CD14-positive monocyte (primary cell): Measurements from ENCODE around the gene CGB5. TPM values are rescaled to one million over a fixed set of nuclear protein-coding genes. Genes with fewer than 3 reads are reported as not detected.
"Not testable (repeated sequence)": the region's sequence is repeated elsewhere in the genome, so short reads cannot be mapped to it uniquely, and the experiment has no call there.

Experiments used
- DNase-seq, 3 donors: peaks; one replicate each; pipeline ENCODE4 v3.0.0-alpha.2; 2011 to 2022
- H2AFZ ChIP-seq: 2 replicates; pipeline ENCODE4 v1.6.0; 2012; ENCODE audit warnings: mild to moderate bottlenecking, low read depth, low read length, inconsistent platforms; ENCODE audit not compliant: insufficient read depth, poor library complexity, severe bottlenecking
- H3K27ac ChIP-seq, 2 donors: 1 replicate in 1 of 2; 2 replicates in 1 of 2; pipeline ENCODE4 v1.5.1; 2012 to 2013; ENCODE audit warnings: low read length in 2 of 2, control low read depth in 1 of 2, inconsistent platforms in 1 of 2, low read depth in 1 of 2, mild to moderate bottlenecking in 1 of 2
- H3K27me3 ChIP-seq, 2 donors: one replicate each; pipeline versions ENCODE4 v1.6.0 to v1.6.1; 2011 to 2013; ENCODE audit warnings: low read length in 2 of 2; ENCODE audit not compliant: control insufficient read depth in 2 of 2, insufficient read depth in 2 of 2
- H3K36me3 ChIP-seq, 2 donors: replicated peaks in 1 of 2; 1 replicate in 1 of 2; 2 replicates in 1 of 2; pipeline versions ENCODE4 v1.5.1 to v1.6.1; 2012 to 2013; ENCODE audit warnings: low read length in 2 of 2, control low read depth in 1 of 2, inconsistent platforms in 1 of 2, mild to moderate bottlenecking in 1 of 2; ENCODE audit not compliant: insufficient read depth in 2 of 2, control insufficient read depth in 1 of 2
- H3K4me1 ChIP-seq, 2 donors: 1 replicate in 1 of 2; 2 replicates in 1 of 2; pipeline versions ENCODE4 v1.5.1 to v1.6.1; 2012 to 2013; ENCODE audit warnings: low read length in 2 of 2, control low read depth in 1 of 2, inconsistent platforms in 1 of 2, mild to moderate bottlenecking in 1 of 2, moderate library complexity in 1 of 2; ENCODE audit not compliant: insufficient read depth in 2 of 2, control insufficient read depth in 1 of 2
- H3K4me2 ChIP-seq: replicated peaks from 2 replicates; pipeline ENCODE3; 2012; ENCODE audit warnings: low read length, moderate library complexity, mild to moderate bottlenecking; ENCODE audit not compliant: poor library complexity, severe bottlenecking; ENCODE audit errors: extremely low read depth
- H3K4me3 ChIP-seq, 3 experiments: fragments of 200-600 bp in 1 of 3; sonication (generic) in 1 of 3; replicated peaks in 1 of 3; 1 replicate in 2 of 3; 2 replicates in 1 of 3; pipeline ENCODE4 v1.5.1; 2011 to 2013; ENCODE audit warnings: low read length in 3 of 3, mild to moderate bottlenecking in 3 of 3, control low read depth in 2 of 3, low read depth in 2 of 3, inconsistent platforms in 1 of 3, moderate library complexity in 1 of 3
- H3K79me2 ChIP-seq: 2 replicates; pipeline ENCODE4 v1.6.0; 2012; ENCODE audit warnings: mild to moderate bottlenecking, control low read depth, inconsistent platforms, low read length, moderate library complexity; ENCODE audit not compliant: insufficient read depth
- H3K9ac ChIP-seq: 2 replicates; pipeline ENCODE4 v1.6.0; 2017; ENCODE audit warnings: low read length, mild to moderate bottlenecking; ENCODE audit not compliant: insufficient read depth, poor library complexity, severe bottlenecking
- H3K9me3 ChIP-seq, 2 donors: replicated peaks in 1 of 2; 1 replicate in 1 of 2; 2 replicates in 1 of 2; pipeline versions ENCODE4 v1.5.1 to v1.6.1; 2012 to 2013; ENCODE audit warnings: low read length in 2 of 2, control low read depth in 1 of 2; ENCODE audit not compliant: control insufficient read depth in 1 of 2, insufficient read depth in 1 of 2
- H4K20me1 ChIP-seq: 2 replicates; pipeline ENCODE4 v1.6.0; 2012; ENCODE audit warnings: mild to moderate bottlenecking, low read length, control low read depth, moderate library complexity; ENCODE audit not compliant: insufficient read depth
- H3K27ac Mint-ChIP-seq, 7 donors: one replicate each; pipeline ENCODE4 v1.8.0; 2020; ENCODE audit warnings: mild to moderate bottlenecking in 7 of 7, mixed read lengths in 7 of 7, moderate library complexity in 6 of 7, inconsistent platforms in 2 of 7
- H3K27me3 Mint-ChIP-seq, 3 donors: one replicate each; pipeline ENCODE4 v1.8.0; 2021 to 2022; ENCODE audit warnings: low read depth in 3 of 3, mild to moderate bottlenecking in 3 of 3, mixed read lengths in 3 of 3, moderate library complexity in 3 of 3, inconsistent platforms in 1 of 3
- H3K36me3 Mint-ChIP-seq, 2 donors: one replicate each; pipeline ENCODE4 v1.8.0; 2020; ENCODE audit warnings: mixed read lengths in 2 of 2, inconsistent platforms in 1 of 2, mild to moderate bottlenecking in 1 of 2
- H3K4me1 Mint-ChIP-seq: one replicate; pipeline ENCODE4 v1.8.0; 2020; ENCODE audit warnings: mild to moderate bottlenecking, mixed read lengths
- H3K4me3 Mint-ChIP-seq, 2 donors: one replicate each; pipeline ENCODE4 v1.8.0; 2020; ENCODE audit warnings: mild to moderate bottlenecking in 2 of 2, mixed read lengths in 2 of 2, moderate library complexity in 1 of 2
- H3K9me3 Mint-ChIP-seq, 7 donors: one replicate each; pipeline ENCODE4 v1.8.0; 2020 to 2022; ENCODE audit warnings: mixed read lengths in 7 of 7, mild to moderate bottlenecking in 6 of 7, moderate library complexity in 6 of 7, inconsistent platforms in 2 of 7
- WGBS: methylation state at CpG from one replicate; pipeline ENCODE4 v1.1.5; 2013; ENCODE audit warnings: missing lambda C conversion rate; ENCODE audit not compliant: insufficient coverage; 5-methylcytosine and 5-hydroxymethylcytosine counted together
- intact Hi-C, 2 donors: fragments of 100-400 bp; cut with micrococcal nuclease; formaldehyde crosslinking; loops; one replicate each; pipeline versions ENCODE4 v1.15.0 to v1.15.1; 2023
- polyA plus RNA-seq, 3 donors: library from polyadenylated mRNA; depleted of rRNA in 1 of 3; unstranded in 2 of 3; stranded (reverse) in 1 of 3; fragments of 300-500 nt in 2 of 3; fragments of >200 nt in 1 of 3; fragmentation: Illumina TruSeq in 2 of 3; gene quantifications; 1 replicate in 2 of 3; 2 replicates in 1 of 3; pipeline ENCODE4 v1.2.3, GENCODE V29; 2012 to 2021

Gene CGB5
- polyA plus RNA-seq, 3 donors = not detected

DNA sequence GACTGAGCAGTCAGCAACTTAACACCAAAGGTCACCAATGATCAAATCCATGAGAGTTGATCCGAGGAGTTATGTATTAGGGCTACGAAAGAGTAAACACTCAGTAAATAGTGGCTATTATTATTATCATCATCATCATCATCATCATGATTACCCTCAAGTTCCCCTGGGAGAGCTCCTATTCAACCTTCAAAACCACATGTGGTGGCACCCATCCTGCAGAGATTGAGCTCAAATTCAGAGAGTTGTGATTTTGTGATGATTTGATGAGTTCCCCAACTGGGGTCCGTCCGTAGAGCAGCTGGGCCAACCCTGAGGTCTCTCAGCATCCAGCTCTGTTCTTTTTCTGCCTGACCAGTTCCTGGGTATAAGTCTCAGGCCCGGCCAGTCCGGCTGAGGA is 18.6 kb upstream of the CGB5 start:
- DNase-seq, H3K4me3 Mint-ChIP-seq, H3K9me3 Mint-ChIP-seq, H2AFZ ChIP-seq, H3K9me3 ChIP-seq, H3K4me2 ChIP-seq, H4K20me1 ChIP-seq, H3K4me1 Mint-ChIP-seq, H3K79me2 ChIP-seq, H3K4me3 ChIP-seq, H3K27ac ChIP-seq, H3K36me3 ChIP-seq, intact Hi-C loops, H3K27ac Mint-ChIP-seq, H3K9ac ChIP-seq, H3K36me3 Mint-ChIP-seq, H3K4me1 ChIP-seq: not testable (repeated sequence)
- no CpG with 5 or more reads among the region's 6 CpGs for WGBS
- peaks cover 17 to 26% (median 20%) of the 10 kb centered on the region in 3 donors for H3K27me3 Mint-ChIP-seq
- H3K27me3 ChIP-seq = peaks cover 5 to 18% of the 10 kb centered on the region in 2 donors

GRCh38 chr19:49025599-49025998 is 18.0 kb upstream of the CGB5 start:
- H4K20me1 ChIP-seq, H2AFZ ChIP-seq, H3K36me3 Mint-ChIP-seq, H3K9me3 Mint-ChIP-seq, H3K9me3 ChIP-seq, intact Hi-C loops, H3K9ac ChIP-seq, H3K4me3 ChIP-seq, H3K4me1 ChIP-seq, H3K4me1 Mint-ChIP-seq, H3K4me2 ChIP-seq, DNase-seq, H3K27ac Mint-ChIP-seq, H3K4me3 Mint-ChIP-seq, H3K36me3 ChIP-seq, H3K27ac ChIP-seq, H3K79me2 ChIP-seq: not testable (repeated sequence)
- peaks cover 12 to 21% (median 15%) of the 10 kb centered on the region in 3 donors for H3K27me3 Mint-ChIP-seq
- H3K27me3 ChIP-seq = peaks cover 3 to 13% of the 10 kb centered on the region in 2 donors
- WGBS = 92% methylated on average over 9 of the region's 23 CpGs

DNA sequence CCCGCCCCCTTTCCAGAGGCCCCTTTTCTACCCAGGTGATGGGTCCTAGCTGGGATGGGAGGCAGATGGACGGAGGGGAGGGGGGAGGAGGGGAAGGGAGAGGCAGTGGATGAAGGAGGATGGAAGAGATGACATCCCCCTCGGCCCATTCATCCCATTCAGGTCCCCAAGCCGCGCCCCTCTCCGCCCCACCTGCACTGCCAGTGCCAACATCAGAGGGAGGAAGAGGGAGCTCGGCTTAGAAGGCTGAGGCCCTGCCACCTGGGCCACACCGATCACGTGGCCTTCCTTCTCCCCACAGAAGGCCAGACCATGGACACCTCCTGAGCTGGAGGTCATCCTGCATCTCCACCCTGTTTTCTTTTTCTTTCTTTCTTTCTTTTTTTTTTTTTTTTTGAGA is 15.0 kb upstream of the CGB5 start:
- H3K27me3 ChIP-seq, H3K4me3 ChIP-seq, H3K9ac ChIP-seq, H3K4me3 Mint-ChIP-seq, DNase-seq, H3K36me3 Mint-ChIP-seq, H3K4me1 ChIP-seq, H4K20me1 ChIP-seq, H3K36me3 ChIP-seq, H3K27ac Mint-ChIP-seq, H3K4me1 Mint-ChIP-seq, H3K79me2 ChIP-seq, H3K4me2 ChIP-seq, H3K9me3 ChIP-seq, H3K27ac ChIP-seq, intact Hi-C loops, H2AFZ ChIP-seq: not testable (repeated sequence)
- 100% methylated on average over 1 of the region's 9 CpGs for WGBS
- peaks cover 4 to 19% (median 5%) of the 10 kb centered on the region in 3 donors for H3K27me3 Mint-ChIP-seq
- peaks cover 0 to 10% (median 6%) of the 10 kb centered on the region in 7 donors for H3K9me3 Mint-ChIP-seq

GRCh38 chr19:49029749-49030148 is 13.9 kb upstream of the CGB5 start:
- H3K27ac ChIP-seq, H3K9me3 ChIP-seq, H3K27me3 ChIP-seq, H3K4me3 Mint-ChIP-seq, H3K4me1 ChIP-seq, DNase-seq, H3K36me3 ChIP-seq, H4K20me1 ChIP-seq, H2AFZ ChIP-seq, H3K4me2 ChIP-seq, H3K36me3 Mint-ChIP-seq, H3K4me1 Mint-ChIP-seq, intact Hi-C loops, H3K4me3 ChIP-seq, H3K9ac ChIP-seq, H3K79me2 ChIP-seq: not testable (repeated sequence)
- Mint-ChIP-seq H3K27ac (peak overlapping the region in 1 of 7 donors; percentile 66), H3K9me3 (peaks cover 0 to 10% (median 6%) of the 10 kb centered on the region in 7 donors), H3K27me3 (peaks cover 4 to 19% (median 5%) of the 10 kb centered on the region in 3 donors)
- WGBS = 88% methylated on average over 3 of the region's 14 CpGs
